SH-SY5Y (cell line): ENCODE results near the gene CYP4F12.

Source experiments
- GATA2 ChIP-seq: IDR thresholded peaks from 2 replicates; pipeline ENCODE4 v1.6.1; 2011; ENCODE audit warnings: mild to moderate bottlenecking, low read depth, low read length
- GATA3 ChIP-seq: IDR thresholded peaks from 2 replicates; pipeline ENCODE4 v1.6.1; 2011; ENCODE audit warnings: low read depth, mild to moderate bottlenecking, low read length, moderate library complexity

DNA sequence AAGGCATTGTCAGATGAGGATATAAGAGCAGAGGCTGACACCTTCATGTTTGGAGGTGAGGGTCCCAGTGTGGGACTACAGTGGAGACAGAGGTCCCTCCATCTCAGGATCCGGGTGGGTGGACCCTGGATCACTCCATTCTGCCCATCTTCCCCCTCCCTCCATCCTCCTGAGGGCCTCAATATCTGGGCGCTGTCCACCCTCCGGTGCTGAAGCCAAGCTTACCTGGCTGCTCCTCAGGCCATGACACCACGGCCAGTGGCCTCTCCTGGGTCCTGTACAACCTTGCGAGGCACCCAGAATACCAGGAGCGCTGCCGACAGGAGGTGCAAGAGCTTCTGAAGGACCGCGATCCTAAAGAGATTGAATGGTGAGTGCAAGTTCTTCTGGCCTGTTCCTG, 11.9 kb downstream of the CYP4F12 start:
- TF ChIP-seq GATA2 (no peak), GATA3 (no peak)
